Brain microvascular endothelial cell (primary cell): ENCODE measurements around the gene PGK1.
A peak's percentile ranks its signal among the peaks of the same experiment; 100 is the strongest.

Experiments
- DNase-seq: peaks from one replicate; pipeline ENCODE4 v3.0.0-alpha.2; 2020
- H3K27ac ChIP-seq: fragments of 250-450 bp; sonication (Bioruptor Pico); 2 replicates; pipeline ENCODE4 v1.5.1; 2020; ENCODE audit warnings: mild to moderate bottlenecking, moderate library complexity
- H3K27me3 ChIP-seq: fragments of 250-450 bp; sonication (Bioruptor Pico); replicated peaks from 2 replicates; pipeline ENCODE4 v1.5.1; 2020; ENCODE audit warnings: mild to moderate bottlenecking
- H3K36me3 ChIP-seq: fragments of 250-450 bp; sonication (Bioruptor Pico); replicated peaks from 2 replicates; pipeline ENCODE4 v1.5.1; 2020; ENCODE audit warnings: mild to moderate bottlenecking
- H3K4me3 ChIP-seq: 2 replicates; pipeline ENCODE4 v1.5.1; 2011; ENCODE audit warnings: low read depth, mild to moderate bottlenecking, control low read depth, low read length, moderate library complexity
- in situ Hi-C: cut with HindIII; loops from 2 replicates; pipeline ENCODE4 v1.10.0; 2017; ENCODE audit warnings: low sequenced_read_pairs, low pct_ligation_motif_present
- TF ChIP-seq, protein P1 (sequence below): IDR thresholded peaks from 2 replicates; pipeline ENCODE4 v1.5.1; 2011; ENCODE audit warnings: low read depth, mild to moderate bottlenecking, moderate library complexity, low read length, control low read depth, inconsistent platforms; ENCODE audit errors: missing control alignments

The PGK1 gene

DNA sequence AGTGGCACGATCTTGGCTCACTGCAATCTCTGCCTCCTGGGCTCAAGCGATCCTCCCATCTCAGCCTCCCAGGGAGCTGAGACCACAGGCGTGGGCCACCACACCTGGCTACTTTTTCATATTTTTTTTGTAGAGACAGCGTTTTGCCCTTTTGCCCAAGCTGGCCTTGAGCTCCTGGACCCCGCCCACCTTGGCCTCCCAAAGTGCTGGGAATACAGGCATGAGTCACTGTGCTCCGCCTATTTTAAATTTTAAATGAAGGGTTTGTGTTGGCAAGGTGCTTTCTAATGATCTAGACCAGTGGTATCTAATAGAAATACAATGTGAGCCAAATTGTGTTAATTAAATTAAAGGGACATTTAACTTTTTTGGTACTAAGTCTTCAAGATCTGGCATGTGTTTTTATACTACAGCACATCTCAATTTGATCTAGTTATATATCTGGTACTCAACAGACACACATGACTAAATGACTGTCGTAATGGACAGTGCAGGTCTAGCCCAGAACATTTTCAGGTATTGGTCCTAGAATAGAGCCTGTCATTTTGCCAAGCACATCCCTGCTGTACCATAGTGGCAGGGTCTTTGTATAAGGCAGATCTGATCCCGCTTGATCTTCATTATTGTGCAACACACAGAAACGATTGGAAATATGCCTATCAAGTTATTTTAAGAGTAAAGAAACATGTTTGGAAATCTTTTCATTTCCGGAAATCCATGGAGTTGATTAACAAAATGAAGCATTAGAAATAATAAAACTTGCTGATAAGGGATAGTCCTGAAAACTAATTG lies 7.3 kb downstream of the PGK1 start:
- peaks cover 19% of the 10 kb centered on the region for H3K36me3 ChIP-seq

DNA sequence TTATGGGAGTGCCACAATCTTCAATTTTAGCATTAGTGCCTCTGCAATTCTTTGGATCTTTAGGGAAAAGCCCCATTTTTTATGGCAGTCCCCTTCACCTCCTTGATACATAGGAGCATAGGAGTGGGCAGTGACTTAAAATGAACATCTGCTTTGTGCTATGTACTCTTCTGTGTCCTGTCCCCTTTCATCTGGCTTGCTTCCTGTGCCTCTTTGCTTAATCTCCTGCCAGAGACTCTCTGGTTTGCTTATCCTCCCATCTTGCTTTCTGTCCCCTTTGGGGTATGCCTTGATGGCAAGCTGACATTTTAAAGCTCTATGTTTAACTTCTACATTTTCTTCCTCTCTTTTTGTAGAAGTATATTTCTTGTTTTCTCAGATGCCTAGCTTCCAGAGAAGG lies 12.3 kb downstream of the PGK1 start:
- no peak overlapping the region for H3K27ac ChIP-seq
- in situ Hi-C loops: no loop called here
- no peaks in the 10 kb centered on the region for H3K27me3 ChIP-seq

More for the DNA sequence above, 7.3 kb downstream of the PGK1 start:
- TF ChIP-seq, protein P1, sequence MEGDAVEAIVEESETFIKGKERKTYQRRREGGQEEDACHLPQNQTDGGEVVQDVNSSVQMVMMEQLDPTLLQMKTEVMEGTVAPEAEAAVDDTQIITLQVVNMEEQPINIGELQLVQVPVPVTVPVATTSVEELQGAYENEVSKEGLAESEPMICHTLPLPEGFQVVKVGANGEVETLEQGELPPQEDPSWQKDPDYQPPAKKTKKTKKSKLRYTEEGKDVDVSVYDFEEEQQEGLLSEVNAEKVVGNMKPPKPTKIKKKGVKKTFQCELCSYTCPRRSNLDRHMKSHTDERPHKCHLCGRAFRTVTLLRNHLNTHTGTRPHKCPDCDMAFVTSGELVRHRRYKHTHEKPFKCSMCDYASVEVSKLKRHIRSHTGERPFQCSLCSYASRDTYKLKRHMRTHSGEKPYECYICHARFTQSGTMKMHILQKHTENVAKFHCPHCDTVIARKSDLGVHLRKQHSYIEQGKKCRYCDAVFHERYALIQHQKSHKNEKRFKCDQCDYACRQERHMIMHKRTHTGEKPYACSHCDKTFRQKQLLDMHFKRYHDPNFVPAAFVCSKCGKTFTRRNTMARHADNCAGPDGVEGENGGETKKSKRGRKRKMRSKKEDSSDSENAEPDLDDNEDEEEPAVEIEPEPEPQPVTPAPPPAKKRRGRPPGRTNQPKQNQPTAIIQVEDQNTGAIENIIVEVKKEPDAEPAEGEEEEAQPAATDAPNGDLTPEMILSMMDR: no peak
- DNase-seq: no peak
- Histone ChIP-seq H3K27me3 (no peaks in the 10 kb centered on the region), H3K27ac (no peak overlapping the region), H3K4me3 (no peak overlapping the region)
- in situ Hi-C loops: no loop called here

DNA sequence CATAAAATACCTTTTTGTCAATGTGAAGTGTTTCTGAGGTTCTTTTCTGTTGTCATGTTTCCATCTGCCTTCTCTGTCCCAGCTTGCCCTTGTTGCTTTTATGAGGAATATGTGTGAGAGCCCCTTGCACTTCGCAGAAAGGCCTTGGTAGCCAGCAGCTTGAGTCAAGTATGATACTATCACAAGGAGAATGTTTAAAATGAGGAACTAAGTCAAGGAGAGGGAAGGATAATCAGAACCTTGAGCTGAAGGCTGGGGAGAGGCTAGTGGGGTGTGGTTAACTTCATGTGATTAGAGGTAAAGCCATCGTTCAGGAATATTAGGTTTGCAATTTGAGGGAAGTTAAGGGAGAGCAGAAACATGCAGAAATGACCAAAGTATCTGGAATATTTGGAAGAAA lies 12.7 kb downstream of the PGK1 start:
- Histone ChIP-seq H3K27ac (no peak overlapping the region), H3K36me3 (peaks cover 34% of the 10 kb centered on the region), H3K27me3 (no peaks in the 10 kb centered on the region), H3K4me3 (no peak overlapping the region)
- TF ChIP-seq, protein P1: no peak
- no peak for DNase-seq
- in situ Hi-C loops: no loop called here

More for the DNA sequence above, 12.3 kb downstream of the PGK1 start:
- H3K36me3 ChIP-seq: peaks cover 34% of the 10 kb centered on the region
- TF ChIP-seq, protein P1: no peak
- no peak overlapping the region for H3K4me3 ChIP-seq
- DNase-seq: no peak

DNA sequence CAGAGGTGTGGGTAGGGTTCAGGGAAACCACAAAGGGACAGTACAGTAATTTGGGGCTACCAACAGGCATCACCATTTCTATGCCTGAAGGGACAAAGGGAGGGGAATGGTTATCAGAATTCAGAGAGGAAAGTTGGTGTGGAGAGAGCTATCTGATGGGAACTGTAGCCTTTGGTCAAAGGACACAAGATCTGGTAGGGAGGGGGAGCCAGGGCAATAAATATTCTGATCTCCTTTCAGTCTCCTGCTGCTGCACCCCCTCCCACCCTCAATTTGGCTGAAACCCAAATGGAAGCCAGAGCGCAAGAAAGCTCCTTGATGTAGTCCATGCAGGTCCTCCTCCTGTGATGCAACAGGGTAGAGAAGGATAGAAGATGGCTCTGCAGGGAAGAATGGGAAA lies 14.6 kb downstream of the PGK1 start:
- DNase-seq: no peak
- in situ Hi-C loops: no loop called here
- Histone ChIP-seq H3K27ac (no peak overlapping the region), H3K36me3 (peaks cover 39% of the 10 kb centered on the region), H3K4me3 (no peak overlapping the region), H3K27me3 (no peaks in the 10 kb centered on the region)
- TF ChIP-seq, protein P1: no peak

DNA sequence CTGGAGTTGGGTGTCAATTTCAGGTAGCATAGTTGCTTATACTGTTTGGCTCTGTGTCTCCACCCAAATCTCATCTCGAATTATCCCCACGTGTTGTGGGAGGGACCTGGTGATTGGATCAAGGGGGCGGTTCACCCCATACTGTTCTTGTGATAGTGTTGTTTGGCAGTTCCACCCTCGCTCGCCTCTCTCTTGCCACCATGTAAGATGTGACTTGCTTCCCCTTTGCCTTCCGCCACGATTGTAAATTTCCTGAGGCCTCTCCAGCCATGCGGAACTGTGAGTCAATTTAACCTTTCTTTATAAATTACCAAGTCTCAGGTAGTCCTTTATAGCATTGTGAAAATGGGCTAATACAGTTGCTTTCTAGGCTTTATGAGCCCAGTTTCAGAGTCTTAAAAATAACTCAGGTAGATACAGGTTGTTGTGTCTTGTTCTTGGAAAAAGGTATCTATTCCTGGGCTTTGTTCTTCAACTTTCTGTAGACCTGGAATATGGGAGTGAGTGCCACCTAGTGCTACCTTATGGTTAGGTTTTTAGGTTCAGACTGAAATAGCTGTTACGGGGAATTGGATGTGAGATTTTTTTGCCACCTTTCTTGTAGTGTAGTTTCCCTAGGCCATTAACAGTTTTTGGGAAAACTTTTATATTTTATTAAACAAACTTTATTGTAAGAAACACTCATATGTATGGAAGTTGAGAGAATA lies 15.6 kb downstream of the PGK1 start:
- Histone ChIP-seq H3K4me3 (no peak overlapping the region), H3K36me3 (peaks cover 39% of the 10 kb centered on the region), H3K27me3 (no peaks in the 10 kb centered on the region), H3K27ac (no peak overlapping the region)
- DNase-seq: no peak
- in situ Hi-C loops: no loop called here
- TF ChIP-seq, protein P1: peak; percentile 22
